Fibroblast of mammary gland (primary cell): ENCODE data around the gene VGLL3.
A peak's percentile ranks its signal among the peaks of the same experiment; 100 is the strongest.

ENCODE experiments used
- DNase-seq: peaks from one replicate; pipeline ENCODE4 v3.0.0-alpha.2; 2010; ENCODE audit warnings: low read depth
- H3K4me3 ChIP-seq: 2 replicates; pipeline ENCODE4 v1.5.1; 2011; ENCODE audit warnings: low read depth, mild to moderate bottlenecking, low read length, moderate library complexity; ENCODE audit not compliant: control insufficient read depth
- CTCF ChIP-seq: conservative IDR thresholded peaks from 2 replicates; pipeline ENCODE4 v1.5.1; 2011; ENCODE audit warnings: low read depth, low read length, inconsistent platforms; ENCODE audit not compliant: control insufficient read depth, insufficient read depth

The VGLL3 gene

GRCh38 chr3:87009271-87009670 is 18.3 kb upstream of the VGLL3 start:
- H3K4me3 ChIP-seq = no peak overlapping the region
- TF ChIP-seq CTCF = no peak
- no peak for DNase-seq

GRCh38 chr3:87006844-87007439 is 16.0 kb upstream of the VGLL3 start:
- TF ChIP-seq CTCF = peak; percentile 67
- peak; percentile 57 for DNase-seq
- H3K4me3 ChIP-seq = no peak overlapping the region

GRCh38 chr3:87004883-87005282 is 13.9 kb upstream of the VGLL3 start:
- no peak for TF ChIP-seq CTCF
- H3K4me3 ChIP-seq = no peak overlapping the region
- no peak for DNase-seq

- DNase-seq = no peak
- H3K4me3 ChIP-seq = no peak overlapping the region
- no peak for TF ChIP-seq CTCF
These were observed 11.4 kb upstream of the VGLL3 start for GRCh38 chr3:87002346-87002745.

DNA sequence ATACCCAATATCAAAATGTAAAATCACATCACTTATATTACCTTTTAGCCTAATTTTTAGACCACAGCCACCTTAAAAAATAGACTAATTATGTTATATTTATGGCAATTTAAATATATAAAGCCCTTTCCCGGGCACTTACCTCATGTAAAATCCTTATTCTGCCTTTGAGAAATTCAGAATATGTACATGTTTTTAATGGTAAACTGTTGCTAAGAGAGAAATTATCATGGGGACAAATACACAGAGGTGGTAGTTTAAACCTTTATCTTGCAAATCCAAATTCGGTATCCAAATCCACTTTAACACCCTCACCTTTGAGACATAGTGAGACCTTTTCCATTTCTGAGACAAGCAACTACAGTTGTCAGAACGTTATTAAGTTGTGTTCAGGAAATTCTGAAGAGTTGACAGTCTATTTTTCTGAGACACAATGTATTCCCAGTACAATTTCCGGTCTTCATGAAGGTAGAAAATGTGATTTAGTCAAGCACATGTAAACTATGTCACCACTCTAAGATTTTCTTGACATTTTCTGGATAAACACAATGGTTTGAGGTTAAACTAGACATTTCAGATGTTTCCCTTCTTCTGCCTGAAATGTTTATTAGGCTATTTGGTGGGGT is 10.6 kb upstream of the VGLL3 start:
- H3K4me3 ChIP-seq = no peak overlapping the region
- no peak for TF ChIP-seq CTCF
- DNase-seq = no peak

DNA sequence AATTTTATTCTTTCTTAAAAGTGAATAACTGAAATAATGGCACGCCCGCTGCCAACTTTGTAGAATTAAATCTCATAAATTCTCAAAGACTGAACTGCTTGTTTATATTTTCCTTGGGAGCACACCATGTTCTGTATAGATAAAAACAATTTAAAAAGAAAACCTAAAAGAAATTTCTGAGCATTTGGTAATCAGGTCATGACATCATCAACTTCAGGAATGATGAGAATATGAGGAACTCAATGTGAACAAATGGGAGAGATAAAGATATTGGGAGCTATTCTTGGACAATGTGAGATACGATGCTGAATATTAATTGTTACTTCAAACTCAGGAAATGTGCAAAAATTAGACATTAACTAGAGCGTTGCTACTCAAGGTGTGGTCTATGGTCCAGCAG is 10.0 kb upstream of the VGLL3 start:
- no peak for DNase-seq
- H3K4me3 ChIP-seq = no peak overlapping the region
- no peak for TF ChIP-seq CTCF
